ENCODE results near the gene PINLYP. TPM values are rescaled to one million over a fixed set of nuclear protein-coding genes. Genes with fewer than 3 reads are reported as not detected.

Gene PINLYP
- total RNA-seq, 1 experiment from 2014 or later, result 11.9 TPM

DNA sequence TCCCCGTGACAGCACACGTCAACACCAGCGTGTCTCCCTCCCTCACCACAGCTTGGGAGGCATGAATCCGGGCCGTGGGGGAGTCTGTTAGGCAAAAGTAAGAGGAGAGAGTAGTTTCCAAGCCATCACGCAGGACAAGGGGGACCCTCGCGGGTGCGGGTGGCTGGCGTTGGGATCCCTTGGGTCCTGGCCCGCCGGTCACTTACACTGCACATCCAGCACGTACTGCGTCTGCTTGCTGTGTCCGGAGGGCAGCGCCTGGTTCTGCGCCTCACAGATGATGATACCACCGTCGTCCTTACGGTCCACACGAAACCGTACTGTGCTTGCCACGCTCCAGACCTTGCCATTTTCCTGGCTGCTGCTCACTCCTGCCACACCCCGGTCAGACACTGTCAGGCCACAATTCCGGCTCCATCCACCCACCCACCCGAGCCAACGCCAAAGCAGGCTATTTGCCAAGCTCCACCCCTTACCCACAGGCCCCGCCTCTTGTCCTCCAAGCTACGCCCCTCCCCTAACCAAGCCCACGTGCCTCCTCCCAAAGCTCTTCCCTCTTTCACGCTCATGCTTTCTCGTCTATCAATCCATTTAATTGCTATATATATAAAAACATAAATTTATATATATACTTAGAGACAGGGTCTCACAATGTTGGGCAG, 50.4 kb downstream of the PINLYP start:
- Mint-ChIP-seq H3K4me1 (peaks cover 14 to 27% of the 10 kb centered on the region in 2 experiments), H3K9me3 (no peaks in the 10 kb centered on the region), H3K27me3 (ENCODE audit: low read depth) (peaks cover 26% of the 10 kb centered on the region), H3K4me3 (no peak overlapping the region), H3K27ac (peak overlapping the region in 1 of 3 experiments; percentile 79; a peak in 1 of 7 replicates), H3K36me3 (ENCODE audit: insufficient read depth in 1 of 3, low read depth in 3 of 3) (peaks cover 10 to 31% (median 11%) of the 10 kb centered on the region in 3 experiments; a peak in 5 of 7 replicates)
- Histone ChIP-seq H2AK5ac (ENCODE audit: insufficient read length, low read length) (no peak overlapping the region), H3K27me3 (ENCODE audit: insufficient read depth, low read length) (no peaks in the 10 kb centered on the region), H2BK5ac (ENCODE audit: insufficient read length, low read length) (no peak overlapping the region), H3K4me1 (ENCODE audit: insufficient read depth, low read length) (no peaks in the 10 kb centered on the region; the same call in 1 of the 2 replicates), H4K91ac (ENCODE audit: insufficient read length, low read depth, low read length) (no peak overlapping the region), H3K4me2 (ENCODE audit: insufficient read depth, insufficient read length, low read length) (no peak overlapping the region), H2BK15ac (ENCODE audit: low read depth, low read length) (no peak overlapping the region), H4K20me1 (ENCODE audit: control insufficient read depth, insufficient read depth, insufficient read length) (no peaks in the 10 kb centered on the region), H4K8ac (replicated peaks; ENCODE audit: insufficient read length, low read depth, low read length) (no peak overlapping the region), H3K9me3 (ENCODE audit: control insufficient read depth, low read depth, low read length) (no peaks in the 10 kb centered on the region), H3K27ac (ENCODE audit: insufficient read length, low read depth, low read length) (no peak overlapping the region), H2AFZ (ENCODE audit: low read length) (no peak overlapping the region), H3K9ac (ENCODE audit: extremely low read depth, insufficient read length, low read length) (no peak overlapping the region), H2BK20ac (ENCODE audit: low read depth, low read length, poor library complexity, severe bottlenecking) (no peak overlapping the region), H2BK12ac (ENCODE audit: insufficient read length, low read depth, low read length) (no peak overlapping the region), H2BK120ac (ENCODE audit: low read depth, low read length, poor library complexity, severe bottlenecking) (no peak overlapping the region), H3K14ac (ENCODE audit: insufficient read depth, low read length) (no peak overlapping the region), H3K23me2 (ENCODE audit: insufficient read length, low read depth, low read length, poor library complexity, severe bottlenecking) (no peaks in the 10 kb centered on the region), H4K5ac (ENCODE audit: insufficient read length, low read depth, low read length) (no peak overlapping the region), H3T11ph (ENCODE audit: low read length) (no peak overlapping the region), H3K18ac (ENCODE audit: insufficient read length, low read depth, low read length) (no peak overlapping the region), H3K79me2 (ENCODE audit: insufficient read depth, low read length) (no peaks in the 10 kb centered on the region), H3K56ac (ENCODE audit: insufficient read length, low read depth, low read length) (no peak overlapping the region), H3K23ac (ENCODE audit: insufficient read length, low read depth, low read length) (no peak overlapping the region), H3K4ac (ENCODE audit: low read depth, low read length) (no peak overlapping the region), H3K79me1 (ENCODE audit: insufficient read depth, low read depth, low read length, poor library complexity, severe bottlenecking) (no peaks in the 10 kb centered on the region)
- no CpG with 5 or more reads among the region's 32 CpGs for WGBS (ENCODE audit: extremely low coverage, insufficient read length, low lambda C conversion rate)
- DNase-seq, result peak; percentile 81
- TF ChIP-seq, protein P1, sequence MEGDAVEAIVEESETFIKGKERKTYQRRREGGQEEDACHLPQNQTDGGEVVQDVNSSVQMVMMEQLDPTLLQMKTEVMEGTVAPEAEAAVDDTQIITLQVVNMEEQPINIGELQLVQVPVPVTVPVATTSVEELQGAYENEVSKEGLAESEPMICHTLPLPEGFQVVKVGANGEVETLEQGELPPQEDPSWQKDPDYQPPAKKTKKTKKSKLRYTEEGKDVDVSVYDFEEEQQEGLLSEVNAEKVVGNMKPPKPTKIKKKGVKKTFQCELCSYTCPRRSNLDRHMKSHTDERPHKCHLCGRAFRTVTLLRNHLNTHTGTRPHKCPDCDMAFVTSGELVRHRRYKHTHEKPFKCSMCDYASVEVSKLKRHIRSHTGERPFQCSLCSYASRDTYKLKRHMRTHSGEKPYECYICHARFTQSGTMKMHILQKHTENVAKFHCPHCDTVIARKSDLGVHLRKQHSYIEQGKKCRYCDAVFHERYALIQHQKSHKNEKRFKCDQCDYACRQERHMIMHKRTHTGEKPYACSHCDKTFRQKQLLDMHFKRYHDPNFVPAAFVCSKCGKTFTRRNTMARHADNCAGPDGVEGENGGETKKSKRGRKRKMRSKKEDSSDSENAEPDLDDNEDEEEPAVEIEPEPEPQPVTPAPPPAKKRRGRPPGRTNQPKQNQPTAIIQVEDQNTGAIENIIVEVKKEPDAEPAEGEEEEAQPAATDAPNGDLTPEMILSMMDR (conservative IDR thresholded peaks at IDR 0.05), result no peak; the same call in 2 of the 3 replicates

All from H9 (cell line).